Right lobe of liver (tissue), 4 donors: ENCODE measurements around the gene TRIM63.

Source experiments
- CTCF ChIP-seq, 4 donors: fragments of 200-600 bp in 3 of 4; fragments of 450-650 bp in 1 of 4; IDR thresholded peaks; one replicate each; pipeline versions ENCODE4 v1.5.1 to v1.8.0; 2016 to 2022; ENCODE audit warnings: antibody characterized with exemption in 4 of 4, mild to moderate bottlenecking in 2 of 4
- POLR2A ChIP-seq: fragments of 450-650 bp; IDR thresholded peaks from one replicate; pipeline ENCODE4 v1.6.1; 2017; ENCODE audit warnings: antibody characterized with exemption, mild to moderate bottlenecking
- donor health status: DM: no; HTN: no; CAD: no.
- donor health status: DM: no; HTN: no; CAD: no.
- donor health status: DM: no; HTN: yes; CAD: no.

DNA sequence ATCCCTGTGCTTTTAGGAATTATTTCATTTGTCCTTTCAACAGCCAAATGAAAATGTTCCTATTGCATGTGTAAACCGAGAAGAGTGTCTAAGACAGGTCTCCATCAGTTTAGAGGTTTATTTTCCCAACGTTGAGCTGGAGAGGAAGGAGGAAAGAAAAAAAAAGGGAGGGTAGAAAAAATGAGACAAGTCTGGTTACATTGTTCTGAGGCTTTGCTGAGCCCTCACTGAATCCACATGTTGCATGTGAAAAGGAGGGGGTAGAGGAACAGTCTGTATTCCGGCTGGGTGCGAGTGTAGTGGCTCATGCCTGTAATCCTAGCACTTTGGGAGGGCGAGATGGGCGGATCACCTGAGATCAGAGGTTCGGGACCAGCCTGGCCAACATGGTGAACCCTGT lies 25.0 kb upstream of the TRIM63 start:
- TF ChIP-seq CTCF (IDR thresholded peaks at IDR 0.05) (no peak), POLR2A (no peak)
